A172 (cell line): ENCODE results near the gene GPATCH3. TPM values are rescaled to one million over a fixed set of nuclear protein-coding genes. Genes with fewer than 3 reads are reported as not detected.
"Not testable (repeated sequence)": the region's sequence is repeated elsewhere in the genome, so short reads cannot be mapped to it uniquely, and the experiment has no call there.

Experiments used
- DNase-seq: peaks from one replicate; pipeline ENCODE4 v3.0.0-alpha.2; 2015; ENCODE audit warnings: low spot score
- total RNA-seq: library from RNA; depleted of rRNA; stranded (reverse); fragments of >200 nt; shearing (Covaris generic); gene quantifications from 2 replicates; pipeline ENCODE4 v1.2.3, GENCODE V29; 2014

The GPATCH3 gene
- total RNA-seq, 1 experiment from 2014 or later, result 5.0 TPM

- peak; percentile 92 for DNase-seq
Observed at GRCh38 chr1:26864610-26865480, 35.4 kb downstream of the GPATCH3 start.

- DNase-seq, result no peak
Observed at GRCh38 chr1:26863685-26864077, 36.6 kb downstream of the GPATCH3 start.

GRCh38 chr1:26862781-26863684 is 37.2 kb downstream of the GPATCH3 start, which contains the start of gene SFN:
Gene SFN (plus strand): TSS chr1:26863149. CDS start chr1:26863213, 64 bp downstream.
- peak; percentile 85 for DNase-seq

GRCh38 chr1:26861889-26862378 is 38.3 kb downstream of the GPATCH3 start:
- DNase-seq, result peak; percentile 63

- peak; percentile 37 for DNase-seq
Observed at GRCh38 chr1:26861286-26861701, 39.0 kb downstream of the GPATCH3 start.

- DNase-seq, result no peak
Observed at GRCh38 chr1:26858891-26859640, 41.2 kb downstream of the GPATCH3 start.

GRCh38 chr1:26858160-26858559 is 42.1 kb downstream of the GPATCH3 start:
- no peak for DNase-seq

- no peak for DNase-seq
Observed at GRCh38 chr1:26857473-26858060, 42.7 kb downstream of the GPATCH3 start.

- DNase-seq, result no peak
Observed at GRCh38 chr1:26856604-26857469, 43.4 kb downstream of the GPATCH3 start.

- DNase-seq, result no peak
Observed at GRCh38 chr1:26856181-26856580, 44.1 kb downstream of the GPATCH3 start.

- DNase-seq, result no peak
Observed at GRCh38 chr1:26855636-26856035, 44.6 kb downstream of the GPATCH3 start.

- no peak for DNase-seq
Observed at GRCh38 chr1:26854906-26855305, 45.4 kb downstream of the GPATCH3 start.

GRCh38 chr1:26853600-26853999 is 46.7 kb downstream of the GPATCH3 start:
- DNase-seq, result no peak

- DNase-seq, result peak; percentile 87
Observed at GRCh38 chr1:26853156-26853555, 47.1 kb downstream of the GPATCH3 start.

- no peak for DNase-seq
Observed at GRCh38 chr1:26852701-26853100, 47.6 kb downstream of the GPATCH3 start.

- no peak for DNase-seq
Observed at GRCh38 chr1:26851106-26851684, 49.1 kb downstream of the GPATCH3 start.

GRCh38 chr1:26848941-26849774 is 51.1 kb downstream of the GPATCH3 start:
- peak; percentile 94 for DNase-seq

- no peak for DNase-seq
Observed at GRCh38 chr1:26848499-26848898, 51.8 kb downstream of the GPATCH3 start.

GRCh38 chr1:26847826-26848225 is 52.4 kb downstream of the GPATCH3 start:
- DNase-seq, result not testable (repeated sequence)
